SK-N-SH treated with all-trans-retinoic acid at 6 μM for 48 hours (cell line): ENCODE data around the gene NEDD4.

Experiments
- ISL1 ChIP-seq: fragments of 250-450 bp; sonication (Bioruptor Pico); IDR thresholded peaks from 2 replicates; pipeline ENCODE4 v2.1.2; 2022; ENCODE audit warnings: mild to moderate bottlenecking, moderate library complexity
- ZC3H10 ChIP-seq: fragments of 250-450 bp; sonication (Bioruptor Pico); IDR thresholded peaks from 2 replicates; pipeline ENCODE4 v1.5.1; 2021; ENCODE audit warnings: mild to moderate bottlenecking, moderate library complexity

DNA sequence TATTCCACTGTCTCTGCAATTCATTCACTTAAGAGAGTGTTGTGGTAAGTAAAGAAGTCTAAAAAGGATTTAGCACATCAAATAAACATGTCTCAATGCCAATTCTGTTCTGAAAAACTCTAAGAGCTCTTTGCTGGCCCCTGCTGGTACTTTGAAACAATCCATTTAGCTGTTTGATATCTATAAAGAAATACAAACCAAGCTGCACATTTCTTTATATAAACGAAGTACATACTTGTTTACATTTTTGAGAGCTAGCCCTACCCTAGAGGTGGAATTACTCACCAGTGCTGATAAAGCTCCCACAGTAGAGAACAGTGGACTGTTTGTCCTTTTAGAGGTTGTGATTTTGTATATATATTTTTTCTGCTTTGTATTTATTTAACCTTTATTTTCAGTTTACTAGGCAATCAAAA lies 75.5 kb downstream of the NEDD4 start:
- TF ChIP-seq ZC3H10: no peak
- no peak for TF ChIP-seq ISL1
